Stimulated activated CD8-positive, alpha-beta memory T cell treated with anti-CD3 and anti-CD28 coated beads, Interleukin-7, amount 100 ng/mL, for 1 hour (primary cell): ENCODE measurements around the gene MEGF11.

Experiments
- DNase-seq, 2 donors: peaks; one replicate each; pipeline ENCODE4 v3.0.0-alpha.2; 2020; ENCODE audit warnings: low read depth in 2 of 2

Gene MEGF11

DNA sequence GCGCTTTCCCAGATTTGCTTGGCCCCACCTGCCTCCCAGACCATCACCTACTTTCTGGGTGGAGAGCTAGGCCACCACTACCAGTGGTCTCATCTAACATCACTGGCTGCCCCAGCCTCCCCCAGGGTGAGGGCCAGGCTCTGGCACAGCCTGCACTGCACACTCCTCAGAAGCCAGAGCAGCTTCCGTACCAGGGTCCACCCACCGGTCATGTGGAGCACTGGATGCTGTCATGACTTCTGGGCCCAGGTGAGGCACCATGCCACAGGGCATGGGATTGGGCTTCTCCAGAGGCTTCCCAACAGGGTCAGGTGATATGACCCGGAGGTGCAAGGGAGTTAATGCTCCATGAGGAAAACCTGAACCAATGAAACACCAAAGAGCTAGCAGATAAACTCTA lies 14.0 kb downstream of the MEGF11 start:
- DNase-seq, result no peak

- DNase-seq, result no peak
Measured at GRCh38 chr15:66238318-66238717, 15.2 kb downstream of the MEGF11 start.

GRCh38 chr15:66237513-66238235 lies 15.9 kb downstream of the MEGF11 start:
- DNase-seq, result no peak

GRCh38 chr15:66236806-66237375 lies 16.7 kb downstream of the MEGF11 start:
- no peak for DNase-seq

DNA sequence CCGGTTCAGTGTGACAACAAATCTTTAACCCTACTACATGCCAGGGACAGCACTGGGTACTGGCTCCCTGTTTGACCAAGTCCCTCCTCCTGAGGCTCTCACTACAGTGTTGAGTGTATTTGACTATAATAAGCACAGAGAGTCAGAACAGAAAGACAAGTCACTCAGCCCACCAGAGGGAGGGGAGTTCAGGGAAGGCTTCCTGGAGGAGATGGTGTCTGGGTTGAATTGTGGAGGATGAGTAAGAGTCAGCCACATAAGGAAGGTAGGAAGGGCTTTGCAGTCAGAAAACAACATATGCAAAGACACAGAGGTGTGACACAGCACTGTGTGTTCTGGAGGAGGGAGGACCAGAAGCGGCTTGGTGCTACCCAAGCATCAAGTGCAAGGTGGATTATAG lies 17.7 kb downstream of the MEGF11 start:
- no peak for DNase-seq

- DNase-seq, result no peak
Measured at GRCh38 chr15:66234798-66235197, 18.8 kb downstream of the MEGF11 start.

GRCh38 chr15:66233487-66234415 lies 19.8 kb downstream of the MEGF11 start:
- no peak for DNase-seq

DNA sequence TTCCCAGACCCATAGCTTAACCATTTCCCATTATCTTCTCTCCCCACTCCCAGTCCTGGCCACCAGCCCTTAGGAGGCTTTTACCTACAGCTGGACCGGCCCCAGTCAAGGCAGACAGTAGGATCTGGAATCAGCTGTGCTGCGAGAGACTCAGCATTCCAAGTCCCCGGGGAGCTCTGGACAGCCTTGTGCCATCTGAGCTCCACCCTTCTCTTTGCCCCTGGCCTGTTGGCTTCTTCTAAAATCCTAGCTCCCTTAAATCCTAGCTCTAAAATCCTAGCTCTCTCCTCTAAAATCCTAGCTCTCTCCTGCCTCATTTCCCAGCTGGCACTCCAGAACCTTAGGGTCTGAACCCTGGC lies 21.3 kb downstream of the MEGF11 start:
- no peak for DNase-seq

- no peak for DNase-seq
Measured at GRCh38 chr15:66231394-66232266, 21.9 kb downstream of the MEGF11 start.

GRCh38 chr15:66229790-66230465 lies 23.6 kb downstream of the MEGF11 start:
- no peak for DNase-seq

DNA sequence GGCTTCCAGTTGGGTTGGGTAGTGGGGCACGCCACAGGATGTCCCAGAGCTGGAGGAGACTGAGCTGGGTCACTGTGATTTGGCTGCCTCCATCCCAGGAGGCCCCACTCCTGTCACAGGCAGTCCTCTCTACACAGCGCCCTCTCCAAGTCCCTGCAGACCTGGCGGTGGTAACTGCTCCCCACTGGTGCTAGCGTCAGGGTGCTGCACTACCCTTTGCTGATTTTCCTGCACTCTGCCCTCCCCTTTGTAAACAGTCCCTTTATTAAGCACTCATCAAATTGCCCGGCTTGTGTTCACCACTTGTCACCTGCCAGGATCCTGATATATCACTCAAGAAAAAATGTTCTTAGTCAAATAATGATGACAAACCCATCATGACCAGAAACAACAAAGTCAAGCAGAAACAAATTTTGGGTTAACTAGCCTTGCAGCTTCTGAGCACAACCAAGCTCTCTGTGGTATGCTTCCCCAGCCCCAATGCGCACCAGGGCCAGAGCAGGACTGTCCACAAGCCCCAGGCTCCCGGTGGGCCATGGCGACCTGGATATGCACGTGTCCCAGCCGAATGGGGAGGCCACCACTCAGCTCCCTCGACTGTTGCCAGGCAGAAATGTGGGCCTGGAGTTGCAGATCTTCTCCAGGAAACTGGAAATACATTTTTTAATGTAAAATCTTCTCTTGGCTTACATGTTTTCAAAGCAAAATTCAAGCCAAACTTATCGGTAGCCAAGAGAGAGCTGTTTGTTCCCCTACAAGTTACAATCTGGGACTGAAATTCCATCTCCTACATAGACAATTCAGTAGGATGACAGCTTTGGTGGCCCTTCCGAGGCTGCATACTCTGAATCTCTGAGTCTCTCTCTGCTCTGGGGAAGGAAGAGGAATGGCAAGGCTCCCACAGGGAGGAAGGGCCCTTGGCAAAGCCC lies 24.5 kb downstream of the MEGF11 start:
- DNase-seq, result no peak

DNA sequence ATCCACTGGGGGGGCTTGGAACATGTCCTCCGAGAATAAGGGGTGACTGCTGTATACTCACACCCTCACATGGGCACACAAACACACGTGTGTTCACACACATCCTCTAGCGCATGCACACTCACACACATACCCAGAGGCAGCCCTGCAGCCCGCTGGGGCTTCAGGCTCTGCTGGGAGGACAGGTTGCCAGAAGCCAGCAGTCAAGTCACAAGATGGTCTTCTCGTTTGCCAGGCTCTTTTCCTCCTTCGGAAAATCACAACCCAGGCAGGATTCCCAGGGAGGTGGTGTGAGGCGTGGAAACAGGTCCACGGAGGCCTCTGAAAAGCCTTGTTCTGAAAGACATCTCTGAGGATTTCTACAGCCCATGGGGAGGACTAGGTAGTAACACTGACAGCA lies 26.8 kb downstream of the MEGF11 start:
- no peak for DNase-seq

DNA sequence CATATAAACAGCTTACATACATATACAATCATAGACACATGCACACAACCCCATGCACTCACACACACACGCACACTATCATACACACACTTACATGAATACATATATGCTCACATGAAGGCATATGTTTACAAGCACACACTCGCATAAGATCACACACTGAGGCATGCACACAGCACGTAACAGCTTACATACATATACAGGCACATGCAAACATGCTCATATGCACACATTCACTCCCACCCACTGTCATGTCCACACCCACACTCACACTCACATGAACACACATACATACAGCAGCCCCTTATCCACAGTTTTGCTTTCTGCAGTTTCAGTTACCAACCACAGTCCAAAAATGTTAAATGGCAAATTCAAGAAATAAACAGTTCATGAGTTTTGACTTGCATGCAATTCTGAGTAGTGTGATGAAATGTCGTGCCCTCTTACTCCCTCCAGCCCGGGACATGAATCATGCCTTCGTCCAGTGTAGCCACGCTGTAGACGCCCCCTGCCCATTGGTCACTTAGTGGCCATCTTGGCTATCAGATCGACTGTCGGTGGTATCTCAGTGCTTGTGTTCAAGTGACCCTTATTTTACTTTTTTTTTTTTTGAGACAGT lies 27.8 kb downstream of the MEGF11 start:
- no peak for DNase-seq

DNA sequence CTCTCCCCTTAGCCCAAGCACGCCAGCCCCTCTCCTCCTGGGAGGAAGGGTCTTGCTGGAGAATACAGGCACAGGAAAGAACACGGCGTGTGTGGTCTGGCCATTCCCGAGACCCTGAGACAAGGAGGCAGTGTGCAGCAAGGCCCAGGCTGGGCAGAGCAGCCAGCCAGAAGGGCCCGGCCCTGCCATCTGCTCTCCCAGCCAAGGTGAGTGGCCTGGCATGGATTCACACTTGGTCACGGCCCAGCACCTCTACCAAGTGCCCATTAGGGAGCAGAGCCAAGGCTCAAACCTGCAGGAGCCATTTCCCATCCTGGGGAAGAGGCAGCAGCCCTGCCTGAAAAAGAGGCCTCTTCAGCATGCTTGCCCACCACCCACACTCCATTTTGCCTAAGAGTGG lies 28.6 kb downstream of the MEGF11 start:
- DNase-seq, result no peak

DNA sequence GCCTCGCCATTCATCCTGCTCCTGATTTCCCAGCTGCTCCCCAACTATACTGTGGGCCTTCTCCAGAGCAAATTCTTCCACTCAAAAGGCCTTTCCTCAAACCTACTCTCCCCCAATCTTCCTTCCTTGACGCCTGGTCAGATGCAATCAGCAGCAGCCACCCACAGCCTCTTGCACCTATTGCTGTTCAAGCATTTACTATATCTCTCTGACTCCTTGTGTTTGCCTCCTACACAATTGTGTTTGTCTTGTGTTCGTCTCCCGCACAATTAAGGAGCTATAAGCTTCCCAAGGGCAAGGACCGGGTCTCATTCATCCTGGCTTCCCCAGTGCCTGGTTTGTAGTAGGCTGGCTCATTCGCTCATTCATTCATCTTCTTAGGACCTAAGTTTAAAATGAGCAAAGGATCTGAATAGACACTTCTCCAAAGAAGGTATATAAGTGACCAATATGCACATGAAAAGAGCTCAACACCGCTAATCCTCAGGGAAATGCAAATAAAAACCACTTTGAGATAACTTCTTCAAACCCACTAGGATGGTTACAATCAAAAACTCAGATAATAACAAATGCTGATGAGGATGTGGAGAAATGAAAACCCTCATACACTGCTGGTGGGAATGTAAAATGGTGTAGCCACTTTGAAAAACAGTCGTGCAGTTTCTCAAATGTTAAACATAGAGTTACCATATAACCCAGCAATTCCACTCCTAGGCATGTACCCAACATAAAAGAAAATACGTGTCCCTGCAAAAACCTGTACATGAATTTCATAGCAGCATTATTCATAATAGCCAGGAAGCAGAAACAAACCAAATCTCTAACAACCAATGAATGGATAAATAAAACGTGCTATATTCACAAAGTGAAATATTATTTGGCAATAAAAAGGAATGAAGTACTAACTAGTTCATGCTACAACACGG lies 31.0 kb downstream of the MEGF11 start:
- no peak for DNase-seq

GRCh38 chr15:66221126-66221525 lies 32.4 kb downstream of the MEGF11 start:
- no peak for DNase-seq

- no peak for DNase-seq
Measured at GRCh38 chr15:66220601-66221000, 32.9 kb downstream of the MEGF11 start.

DNA sequence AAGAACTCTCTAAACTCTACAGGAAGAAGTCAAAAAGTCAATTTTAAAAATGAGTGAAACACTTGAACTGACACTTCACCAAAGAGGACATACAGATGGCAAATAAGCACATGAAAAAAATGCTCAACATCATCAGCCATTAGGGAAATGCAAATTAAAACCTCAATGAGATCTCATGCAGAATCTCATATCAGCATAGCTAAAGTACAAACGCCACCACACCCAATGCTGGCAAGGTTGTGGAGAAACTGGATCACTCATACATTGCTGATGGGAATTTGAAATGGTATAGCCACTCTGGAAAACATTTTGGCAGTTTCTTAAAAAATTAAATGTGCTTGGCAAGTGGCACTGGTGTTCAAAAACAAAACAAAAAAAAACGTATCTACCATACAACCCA lies 34.2 kb downstream of the MEGF11 start:
- DNase-seq, result no peak

- no peak for DNase-seq
Measured at GRCh38 chr15:66216806-66217205, 36.7 kb downstream of the MEGF11 start.
